Endodermal cell (in vitro differentiated cells): Measurements from ENCODE around the gene IQSEC3. TPM values are rescaled to one million over a fixed set of nuclear protein-coding genes. Genes with fewer than 3 reads are reported as not detected.

Experiments
- DNase-seq: peaks from one replicate; pipeline ENCODE4 v3.0.0-alpha.2; 2017
- H3K27ac ChIP-seq: 2 replicates; pipeline ENCODE4 v1.5.1; 2013; ENCODE audit warnings: mild to moderate bottlenecking, low read depth, low read length, moderate library complexity
- H3K27me3 ChIP-seq: 2 replicates; pipeline ENCODE4 v1.6.1; 2013; ENCODE audit warnings: mild to moderate bottlenecking, low read length, moderate library complexity; ENCODE audit not compliant: insufficient read depth, control insufficient read depth, poor library complexity, severe bottlenecking
- H3K36me3 ChIP-seq: 2 replicates; pipeline ENCODE4 v1.7.0; 2013; ENCODE audit warnings: mild to moderate bottlenecking, low read length, moderate library complexity; ENCODE audit not compliant: control insufficient read depth, insufficient read depth
- H3K4me1 ChIP-seq: one replicate; pipeline ENCODE4 v1.7.0; 2013; ENCODE audit warnings: low read length; ENCODE audit not compliant: control insufficient read depth, insufficient read depth
- H3K4me3 ChIP-seq: 2 replicates; pipeline ENCODE4 v1.5.1; 2013; ENCODE audit warnings: mild to moderate bottlenecking, low read length, moderate library complexity
- H3K9ac ChIP-seq: 2 replicates; pipeline ENCODE4 v1.6.1; 2013; ENCODE audit warnings: mild to moderate bottlenecking, low read length, moderate library complexity; ENCODE audit not compliant: poor library complexity, severe bottlenecking; ENCODE audit errors: extremely low read depth
- H3K9me3 ChIP-seq: 2 replicates; pipeline ENCODE4 v1.6.1; 2013; ENCODE audit warnings: mild to moderate bottlenecking, low read length, moderate library complexity; ENCODE audit not compliant: control insufficient read depth
- H3K27ac Mint-ChIP-seq: 2 replicates; pipeline ENCODE4 v1.8.0; 2020; ENCODE audit warnings: mixed read lengths
- H3K27me3 Mint-ChIP-seq: 2 replicates; pipeline ENCODE4 v1.8.0; 2021; ENCODE audit warnings: mild to moderate bottlenecking, mixed read lengths; ENCODE audit not compliant: insufficient read depth
- H3K36me3 Mint-ChIP-seq: 2 replicates; pipeline ENCODE4 v1.8.0; 2020; ENCODE audit warnings: low read depth, mixed read lengths
- H3K4me1 Mint-ChIP-seq: 2 replicates; pipeline ENCODE4 v1.8.0; 2020; ENCODE audit warnings: mixed read lengths
- H3K4me3 Mint-ChIP-seq: 2 replicates; pipeline ENCODE4 v1.8.0; 2020; ENCODE audit warnings: mild to moderate bottlenecking, moderate library complexity, mixed read lengths
- H3K9me3 Mint-ChIP-seq: 2 replicates; pipeline ENCODE4 v1.8.0; 2020; ENCODE audit warnings: mild to moderate bottlenecking, mixed read lengths
- CTCF ChIP-seq: fragments of 200-600 bp; sonication (generic); conservative IDR thresholded peaks from 2 replicates; pipeline ENCODE4 v1.5.0; 2021; ENCODE audit warnings: antibody characterized with exemption, mild to moderate bottlenecking
- WGBS, 2 experiments: methylation state at CpG; one replicate each; pipeline versions ENCODE4 v1.1.5 to v1.1.7; 2013; ENCODE audit warnings: missing lambda C conversion rate in 2 of 2, mixed read lengths in 1 of 2; ENCODE audit not compliant: insufficient coverage in 1 of 2, insufficient read length in 1 of 2; 5-methylcytosine and 5-hydroxymethylcytosine counted together
- total RNA-seq, 2 donors: library from RNA; stranded (reverse); fragmentation: NEBNext Ultra II Directional in 1 of 2; extraction: Animal tissue kit (Norgen Biotek cat#: 25700) in 1 of 2; gene quantifications; 2 replicates in 1 of 2; 3 replicates in 1 of 2; pipeline ENCODE4 v1.2.1, GENCODE V29; 2021

Gene IQSEC3
- total RNA-seq, 2 donors from 2014 or later = 1.5 to 2.7 TPM

DNA sequence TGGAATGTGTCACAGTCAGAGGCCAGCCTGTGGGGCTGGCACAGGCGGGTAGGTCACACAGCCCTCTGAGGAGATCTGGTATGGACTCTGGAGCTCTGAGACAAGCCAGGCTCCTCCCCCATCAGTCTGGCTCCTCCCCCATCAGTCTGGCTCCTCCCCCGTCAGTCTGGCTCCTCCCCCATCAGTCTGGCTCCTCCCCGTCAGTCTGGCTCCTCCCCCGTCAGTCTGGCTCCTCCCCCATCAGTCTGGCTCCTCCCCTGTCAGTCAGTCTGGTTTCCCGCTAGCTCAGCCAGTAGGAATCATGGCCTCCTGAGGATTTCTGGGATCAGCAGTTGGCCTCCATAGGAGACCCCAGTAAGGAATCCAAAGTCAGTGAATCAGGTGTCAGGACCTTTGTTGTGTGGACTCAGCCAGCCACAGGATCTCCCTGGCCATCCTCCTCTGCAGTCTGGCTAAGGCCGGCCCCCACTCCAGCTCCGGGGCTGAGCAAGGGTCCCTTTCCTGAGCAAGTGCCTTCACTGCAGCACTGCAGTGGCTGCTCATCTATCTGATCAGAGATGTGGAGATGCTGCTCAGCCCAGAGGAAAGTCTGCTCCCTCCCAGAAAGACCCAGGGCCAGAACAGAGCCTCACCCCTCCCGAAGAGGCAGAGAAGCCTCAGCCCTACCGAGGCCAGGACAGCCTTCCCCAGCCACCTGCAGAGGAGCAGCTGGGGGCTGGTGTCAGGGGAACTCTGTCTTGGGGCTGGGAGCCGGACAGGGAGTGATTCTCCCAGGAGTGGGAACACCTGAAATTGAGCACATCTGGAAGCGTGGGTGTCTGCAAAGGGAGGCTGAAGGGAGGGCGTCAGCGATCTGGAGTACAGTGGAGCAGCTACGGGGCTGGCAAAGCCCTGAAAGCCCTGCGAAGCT lies 35.7 kb downstream of the IQSEC3 start:
- peak; percentile 83 for DNase-seq
- Histone ChIP-seq H3K27me3 (no peaks in the 10 kb centered on the region), H3K4me3 (no peak overlapping the region), H3K27ac (no peak overlapping the region), H3K9me3 (no peaks in the 10 kb centered on the region), H3K9ac (no peak overlapping the region), H3K36me3 (no peaks in the 10 kb centered on the region), H3K4me1 (peaks cover 8% of the 10 kb centered on the region)
- 93 to 96% methylated on average over 13 to 15 of the region's 15 CpGs for WGBS, 2 experiments
- peaks cover 8% of the 10 kb centered on the region for H3K9me3 Mint-ChIP-seq
- H3K27me3 Mint-ChIP-seq = peaks cover 65% of the 10 kb centered on the region
- H3K36me3 Mint-ChIP-seq = no peaks in the 10 kb centered on the region
- no peak overlapping the region for H3K4me3 Mint-ChIP-seq
- TF ChIP-seq CTCF = no peak
- peaks cover 28% of the 10 kb centered on the region for H3K4me1 Mint-ChIP-seq
- no peak overlapping the region for H3K27ac Mint-ChIP-seq

- no peaks in the 10 kb centered on the region for H3K9me3 ChIP-seq
- no peak overlapping the region for H3K4me3 ChIP-seq
- no peaks in the 10 kb centered on the region for H3K27me3 ChIP-seq
- H3K9me3 Mint-ChIP-seq = peaks cover 8% of the 10 kb centered on the region
- H3K27ac Mint-ChIP-seq = no peak overlapping the region
- TF ChIP-seq CTCF = peak; percentile 27
- DNase-seq = no peak
- peaks cover 63% of the 10 kb centered on the region for H3K27me3 Mint-ChIP-seq
- H3K36me3 Mint-ChIP-seq = no peaks in the 10 kb centered on the region
- no peaks in the 10 kb centered on the region for H3K36me3 ChIP-seq
- no peak overlapping the region for H3K9ac ChIP-seq
- H3K4me1 ChIP-seq = peaks cover 8% of the 10 kb centered on the region
- WGBS, 2 experiments = 69 to 71% methylated on average over 6 to 7 of the region's 7 CpGs
- peaks cover 26% of the 10 kb centered on the region for H3K4me1 Mint-ChIP-seq
- no peak overlapping the region for H3K4me3 Mint-ChIP-seq
- H3K27ac ChIP-seq = no peak overlapping the region
Measured at GRCh38 chr12:102879-103168, 36.3 kb downstream of the IQSEC3 start.

GRCh38 chr12:103169-103981 lies 36.8 kb downstream of the IQSEC3 start:
- H3K27me3 Mint-ChIP-seq = peaks cover 58% of the 10 kb centered on the region
- WGBS, 2 experiments = 78 to 100% methylated on average over 1 to 11 of the region's 19 CpGs
- no peak overlapping the region for H3K4me3 Mint-ChIP-seq

More at GRCh38 chr12:103169-103981, 36.8 kb downstream of the IQSEC3 start:
- H3K27ac ChIP-seq = no peak overlapping the region
- no peak overlapping the region for H3K4me3 ChIP-seq
- peaks cover 23% of the 10 kb centered on the region for H3K4me1 Mint-ChIP-seq
- no peaks in the 10 kb centered on the region for H3K36me3 ChIP-seq
- no peak for TF ChIP-seq CTCF
- H3K27me3 ChIP-seq = no peaks in the 10 kb centered on the region
- H3K36me3 Mint-ChIP-seq = no peaks in the 10 kb centered on the region
- peak; percentile 92 for DNase-seq
- H3K9ac ChIP-seq = no peak overlapping the region
- H3K27ac Mint-ChIP-seq = no peak overlapping the region
- H3K9me3 Mint-ChIP-seq = peaks cover 8% of the 10 kb centered on the region
- no peaks in the 10 kb centered on the region for H3K9me3 ChIP-seq
- peaks cover 8% of the 10 kb centered on the region for H3K4me1 ChIP-seq
